HEK293T (cell line): ENCODE data around the gene USP13.

Source experiments
- ARNT ChIP-seq: fragments of 450-650 bp; IDR thresholded peaks from 2 replicates; pipeline ENCODE4 v1.6.1; 2017; ENCODE audit warnings: mild to moderate bottlenecking
- BHLHE40 ChIP-seq: fragments of 450-650 bp; IDR thresholded peaks from 2 replicates; pipeline ENCODE4 v1.6.1; 2016; ENCODE audit warnings: mild to moderate bottlenecking, moderate library complexity, borderline replicate concordance
- CTBP1 ChIP-seq: fragments of 450-650 bp; IDR thresholded peaks from 2 replicates; pipeline ENCODE4 v1.6.1; 2016; ENCODE audit warnings: borderline replicate concordance
- FOXA1 ChIP-seq: fragments of 450-650 bp; IDR thresholded peaks from 2 replicates; pipeline ENCODE4 v1.6.1; 2016; ENCODE audit warnings: mild to moderate bottlenecking
- FOXM1 ChIP-seq: fragments of 450-650 bp; IDR thresholded peaks from 2 replicates; pipeline ENCODE4 v1.6.1; 2017; ENCODE audit warnings: mild to moderate bottlenecking, borderline replicate concordance
- HDGF ChIP-seq: fragments of 450-650 bp; IDR thresholded peaks from 2 replicates; pipeline ENCODE4 v1.6.1; 2017; ENCODE audit warnings: antibody characterized with exemption, borderline replicate concordance
- PKNOX1 ChIP-seq: fragments of 450-650 bp; IDR thresholded peaks from 2 replicates; pipeline ENCODE4 v1.6.1; 2016
- SUZ12 ChIP-seq: fragments of 450-650 bp; IDR thresholded peaks from 2 replicates; pipeline ENCODE4 v1.6.1; 2016; ENCODE audit warnings: mild to moderate bottlenecking
- ZNF384 ChIP-seq: fragments of 450-650 bp; IDR thresholded peaks from 2 replicates; pipeline ENCODE4 v1.6.1; 2016

- TF ChIP-seq BHLHE40 (no peak), ARNT (no peak), ZNF384 (no peak), PKNOX1 (no peak), FOXM1 (no peak), SUZ12 (no peak), HDGF (no peak), CTBP1 (no peak), FOXA1 (no peak)
Measured at GRCh38 chr3:179610066-179610465, 42.8 kb upstream of the USP13 start.
